Fibroblast of peridontal ligament (primary cell): ENCODE results near the gene KIF1A.
"Not testable (repeated sequence)": the region's sequence is repeated elsewhere in the genome, so short reads cannot be mapped to it uniquely, and the experiment has no call there.

ENCODE experiments used
- DNase-seq: peaks from one replicate; pipeline ENCODE4 v3.0.0-alpha.2; 2010; ENCODE audit errors: extremely low read depth

The KIF1A gene

GRCh38 chr2:240703417-240704341 is 116.3 kb downstream of the KIF1A start:
- DNase-seq: no peak

- DNase-seq: no peak
Observed at GRCh38 chr2:240702640-240703011, 117.4 kb downstream of the KIF1A start.

GRCh38 chr2:240701736-240702639 is 118.0 kb downstream of the KIF1A start:
- no peak for DNase-seq

- no peak for DNase-seq
Observed at GRCh38 chr2:240701091-240701735, 118.8 kb downstream of the KIF1A start.

GRCh38 chr2:240700616-240701015 is 119.4 kb downstream of the KIF1A start:
- DNase-seq: not testable (repeated sequence)

GRCh38 chr2:240699835-240700234 is 120.2 kb downstream of the KIF1A start:
- DNase-seq: not testable (repeated sequence)

- DNase-seq: not testable (repeated sequence)
Observed at GRCh38 chr2:240698852-240699561, 121.0 kb downstream of the KIF1A start.

GRCh38 chr2:240696469-240696868 is 123.5 kb downstream of the KIF1A start:
- DNase-seq: not testable (repeated sequence)

- DNase-seq: not testable (repeated sequence)
Observed at GRCh38 chr2:240695593-240695992, 124.4 kb downstream of the KIF1A start.

GRCh38 chr2:240694304-240694703 is 125.7 kb downstream of the KIF1A start:
- DNase-seq: not testable (repeated sequence)

- not testable (repeated sequence) for DNase-seq
Observed at GRCh38 chr2:240692583-240693561, 127.1 kb downstream of the KIF1A start.

- not testable (repeated sequence) for DNase-seq
Observed at GRCh38 chr2:240691631-240692420, 128.2 kb downstream of the KIF1A start, which contains the start of gene AQP12A. TSS of gene AQP12A (plus strand) at chr2:240691866. CDS start at chr2:240691914, 48 bp downstream.

GRCh38 chr2:240691075-240691427 is 129.0 kb downstream of the KIF1A start:
- DNase-seq: not testable (repeated sequence)

GRCh38 chr2:240690421-240691074 is 129.5 kb downstream of the KIF1A start:
- DNase-seq: not testable (repeated sequence)

- no peak for DNase-seq
Observed at GRCh38 chr2:240689975-240690374, 130.0 kb downstream of the KIF1A start.

GRCh38 chr2:240688553-240688919 is 131.5 kb downstream of the KIF1A start:
- no peak for DNase-seq

- DNase-seq: no peak
Observed at GRCh38 chr2:240687741-240688552, 132.1 kb downstream of the KIF1A start.
